ENCODE measurements around the gene ENTPD5. TPM values are rescaled to one million over a fixed set of nuclear protein-coding genes. Genes with fewer than 3 reads are reported as not detected.

ENTPD5 gene
- total RNA-seq, 4 donors from 2014 or later, result 0.59 to 285 (median 14.0) TPM

- no peaks in the 10 kb centered on the region for H3K27me3 ChIP-seq
- no peak overlapping the region for H3K27ac ChIP-seq
- no peaks in the 10 kb centered on the region for H3K36me3 ChIP-seq
- no peak for DNase-seq
- TF ChIP-seq POLR2A (IDR thresholded peaks at IDR 0.05) (no peak), CTCF (IDR thresholded peaks at IDR 0.05) (no peak)
- no peaks in the 10 kb centered on the region for H3K4me1 ChIP-seq
- no peak overlapping the region for H3K4me3 ChIP-seq
- intact Hi-C loops (cut with DNase I; ENCODE audit: low total_unique reads), result no loop called here
- H3K9me3 ChIP-seq, result no peaks in the 10 kb centered on the region
These were observed 30.9 kb upstream of the ENTPD5 start for GRCh38 chr14:74049876-74050495.

- Histone ChIP-seq H3K27me3 (no peaks in the 10 kb centered on the region), H3K4me1 (no peaks in the 10 kb centered on the region), H3K9me3 (no peaks in the 10 kb centered on the region), H3K36me3 (no peaks in the 10 kb centered on the region), H3K27ac (no peak overlapping the region), H3K4me3 (no peak overlapping the region)
- TF ChIP-seq CTCF (IDR thresholded peaks at IDR 0.05) (no peak), POLR2A (IDR thresholded peaks at IDR 0.05) (no peak)
- intact Hi-C loops (cut with DNase I; ENCODE audit: low total_unique reads), result no loop called here
- no peak for DNase-seq
These were observed 29.2 kb upstream of the ENTPD5 start for GRCh38 chr14:74048281-74048680.

GRCh38 chr14:74045522-74045921 is 26.4 kb upstream of the ENTPD5 start:
- Histone ChIP-seq H3K27ac (no peak overlapping the region), H3K4me3 (no peak overlapping the region), H3K4me1 (no peaks in the 10 kb centered on the region), H3K9me3 (no peaks in the 10 kb centered on the region), H3K36me3 (no peaks in the 10 kb centered on the region), H3K27me3 (no peaks in the 10 kb centered on the region)
- intact Hi-C loops (cut with DNase I; ENCODE audit: low total_unique reads), result no loop called here
- TF ChIP-seq CTCF (IDR thresholded peaks at IDR 0.05), result no peak
- no peak for TF ChIP-seq POLR2A (IDR thresholded peaks at IDR 0.05)
- no peak for DNase-seq

GRCh38 chr14:74042296-74042695 is 23.2 kb upstream of the ENTPD5 start:
- intact Hi-C loops (cut with DNase I; ENCODE audit: low total_unique reads), result no loop called here
- H3K27me3 ChIP-seq, result no peaks in the 10 kb centered on the region
- no peak overlapping the region for H3K27ac ChIP-seq
- H3K4me3 ChIP-seq, result no peak overlapping the region
- no peaks in the 10 kb centered on the region for H3K9me3 ChIP-seq
- TF ChIP-seq CTCF (IDR thresholded peaks at IDR 0.05) (no peak), POLR2A (IDR thresholded peaks at IDR 0.05) (no peak)
- no peaks in the 10 kb centered on the region for H3K36me3 ChIP-seq
- no peak for DNase-seq
- no peaks in the 10 kb centered on the region for H3K4me1 ChIP-seq

- Histone ChIP-seq H3K4me1 (no peaks in the 10 kb centered on the region), H3K36me3 (no peaks in the 10 kb centered on the region), H3K27ac (no peak overlapping the region), H3K4me3 (no peak overlapping the region), H3K9me3 (no peaks in the 10 kb centered on the region), H3K27me3 (no peaks in the 10 kb centered on the region)
- TF ChIP-seq CTCF (IDR thresholded peaks at IDR 0.05) (peak; percentile 51 to 63 (median 59)), POLR2A (IDR thresholded peaks at IDR 0.05) (no peak)
- intact Hi-C loops (cut with DNase I; ENCODE audit: low total_unique reads), result no loop called here
- DNase-seq, result no peak
These were observed 19.2 kb upstream of the ENTPD5 start for GRCh38 chr14:74038020-74038859.

All from uterus (tissue), 4 donors.